HepG2 (cell line): ENCODE results near the gene LATS1. TPM values are rescaled to one million over a fixed set of nuclear protein-coding genes. Genes with fewer than 3 reads are reported as not detected.

Experiments used
- IKZF4 ChIP-seq: sonication (generic); formaldehyde crosslinking; IDR thresholded peaks from 2 replicates; pipeline ENCODE4 v1.5.1; 2020; ENCODE audit warnings: borderline replicate concordance, mild to moderate bottlenecking, low read depth, missing genetic modification reagents; ENCODE audit errors: not compliant biosample characterization
- NCOA5 ChIP-seq: sonication (generic); formaldehyde crosslinking; IDR thresholded peaks from 2 replicates; pipeline ENCODE4 v1.4.0; 2020; ENCODE audit warnings: missing genetic modification reagents
- TEAD3 ChIP-seq: optimal IDR thresholded peaks from 2 replicates; pipeline ENCODE3; 2016; ENCODE audit warnings: borderline replicate concordance
- ZNF30 ChIP-seq: sonication (generic); formaldehyde crosslinking; IDR thresholded peaks from 2 replicates; pipeline ENCODE4 v1.5.0; 2020; ENCODE audit warnings: mild to moderate bottlenecking, missing genetic modification reagents
- ZNF317 ChIP-seq: sonication (generic); formaldehyde crosslinking; IDR thresholded peaks from 2 replicates; pipeline ENCODE4 v1.5.0; 2020; ENCODE audit warnings: mild to moderate bottlenecking, missing genetic modification reagents
- ZNF326 ChIP-seq: sonication (generic); formaldehyde crosslinking; IDR thresholded peaks from 2 replicates; pipeline ENCODE4 v1.4.0; 2020; ENCODE audit warnings: missing genetic modification reagents, borderline replicate concordance
- ZNF460 ChIP-seq: sonication (generic); formaldehyde crosslinking; IDR thresholded peaks from 2 replicates; pipeline ENCODE4 v1.5.1; 2020; ENCODE audit warnings: missing genetic modification reagents, mild to moderate bottlenecking, borderline replicate concordance
- ZNF558 ChIP-seq: sonication (generic); formaldehyde crosslinking; IDR thresholded peaks from 2 replicates; pipeline ENCODE4 v1.9.0; 2022; ENCODE audit warnings: mild to moderate bottlenecking, missing genetic modification reagents, borderline replicate concordance
- ZNF7 ChIP-seq: IDR thresholded peaks from 2 replicates; pipeline ENCODE4 v1.6.1; 2016; ENCODE audit warnings: missing biosample characterization, missing genetic modification reagents
- ZZZ3 ChIP-seq: sonication (generic); formaldehyde crosslinking; IDR thresholded peaks from 2 replicates; pipeline ENCODE4 v1.4.0; 2020; ENCODE audit warnings: missing genetic modification reagents, mild to moderate bottlenecking, borderline replicate concordance
- polyA plus RNA-seq, 8 experiments: library from polyadenylated mRNA; depleted of rRNA in 3 of 8; stranded (reverse) in 7 of 8; unstranded in 1 of 8; fragments of >200 nt; fragmentation: Illumina TruSeq in 4 of 8; extraction: Trizol in 4 of 8; gene quantifications; 2 replicates each; pipeline versions ENCODE4 v1.2.1 to v1.2.3, GENCODE V29; 2011 to 2016; ENCODE audit warnings: low read depth in 4 of 8, missing spikeins in 1 of 8, mixed read lengths in 1 of 8; ENCODE audit not compliant: insufficient read depth in 1 of 8
- total RNA-seq, 5 experiments: library from RNA; depleted of rRNA; stranded (reverse); fragments of >200 nt; fragmentation: Illumina TruSeq; extraction: Trizol; gene quantifications; 2 replicates each; pipeline ENCODE4 v1.2.3, GENCODE V29; 2016; ENCODE audit warnings: low read depth in 1 of 5
- TF ChIP-seq, protein P1 (sequence below): sonication (generic); formaldehyde crosslinking; IDR thresholded peaks from 2 replicates; pipeline ENCODE4 v1.8.1; 2023; ENCODE audit warnings: mild to moderate bottlenecking, moderate library complexity, missing genetic modification reagents
- TF ChIP-seq, protein P2 (sequence below): sonication (generic); formaldehyde crosslinking; IDR thresholded peaks from 2 replicates; pipeline ENCODE4 v1.8.0; 2022; ENCODE audit warnings: low read depth, missing genetic modification reagents
- TF ChIP-seq, protein P3 (sequence below): sonication (generic); formaldehyde crosslinking; IDR thresholded peaks from 2 replicates; pipeline ENCODE4 v1.4.0; 2020; ENCODE audit warnings: missing genetic modification reagents
- TF ChIP-seq, protein P4 (sequence below): IDR thresholded peaks from 2 replicates; pipeline ENCODE4 v1.6.1; 2016; ENCODE audit warnings: missing compliant biosample characterization, missing genetic modification reagents, borderline replicate concordance
- TF ChIP-seq, protein P5 (sequence below): sonication (generic); formaldehyde crosslinking; IDR thresholded peaks from 2 replicates; pipeline ENCODE4; 2020; ENCODE audit warnings: missing genetic modification reagents, mild to moderate bottlenecking, borderline replicate concordance
- TF ChIP-seq, protein P6 (sequence below): sonication (generic); formaldehyde crosslinking; IDR thresholded peaks from 2 replicates; pipeline ENCODE4 v1.4.0; 2020; ENCODE audit warnings: mild to moderate bottlenecking, missing genetic modification reagents

LATS1 gene
- total and polyA plus RNA-seq, 2 of the 13 experiments (the other 11 are each of a cell fraction or from before 2014, with no cell fraction given): 9.9 to 12.6 TPM

DNA sequence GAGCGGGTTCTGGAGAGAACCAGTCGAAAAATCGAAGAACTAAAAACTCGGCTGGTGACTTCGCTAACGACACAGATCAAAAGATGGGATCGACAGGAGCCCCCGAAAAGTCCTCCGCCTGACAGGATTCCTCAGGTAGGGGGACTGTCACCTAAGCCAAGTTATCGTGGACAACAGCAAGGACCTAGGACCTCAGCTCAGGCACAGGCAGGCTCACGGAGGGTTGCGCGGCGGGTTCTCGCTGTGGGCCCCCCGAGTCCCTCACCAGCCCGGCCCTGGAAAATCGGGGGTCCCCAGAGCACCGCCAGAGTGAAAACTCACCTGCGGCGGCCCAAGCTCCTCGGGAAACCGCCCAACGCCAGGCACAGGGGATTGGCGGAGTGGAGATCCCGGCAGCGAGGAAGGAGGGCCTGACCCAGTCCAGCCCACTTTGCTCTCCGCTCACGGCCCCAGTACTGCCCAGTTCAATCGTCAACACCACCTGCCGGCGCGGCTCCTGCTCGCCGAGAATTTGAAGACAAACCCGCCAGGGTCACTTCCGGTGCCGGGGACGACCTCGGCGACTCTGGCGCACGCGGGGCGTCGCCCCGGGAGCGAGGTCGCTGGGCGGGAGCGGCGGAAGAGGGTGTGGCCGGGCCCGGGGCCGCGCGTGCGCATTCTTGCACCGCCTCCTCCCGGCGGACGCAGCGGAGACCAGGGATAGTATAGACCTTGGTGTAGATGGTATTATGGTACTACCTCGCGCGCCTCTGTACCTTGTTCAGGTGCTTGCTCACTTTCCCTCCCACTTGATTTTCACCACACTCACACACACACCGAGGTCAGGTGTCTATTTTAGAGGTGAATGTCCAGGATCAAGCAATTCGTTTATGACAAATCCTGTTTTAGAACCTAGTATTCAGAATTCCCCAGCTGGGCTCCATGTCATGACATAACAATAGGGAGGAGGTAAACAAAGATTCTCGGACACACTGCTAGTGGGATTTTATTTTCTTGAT, 69.5 kb downstream of the LATS1 start, which contains the start of gene KATNA1 (continued):
- TF ChIP-seq, protein P1, sequence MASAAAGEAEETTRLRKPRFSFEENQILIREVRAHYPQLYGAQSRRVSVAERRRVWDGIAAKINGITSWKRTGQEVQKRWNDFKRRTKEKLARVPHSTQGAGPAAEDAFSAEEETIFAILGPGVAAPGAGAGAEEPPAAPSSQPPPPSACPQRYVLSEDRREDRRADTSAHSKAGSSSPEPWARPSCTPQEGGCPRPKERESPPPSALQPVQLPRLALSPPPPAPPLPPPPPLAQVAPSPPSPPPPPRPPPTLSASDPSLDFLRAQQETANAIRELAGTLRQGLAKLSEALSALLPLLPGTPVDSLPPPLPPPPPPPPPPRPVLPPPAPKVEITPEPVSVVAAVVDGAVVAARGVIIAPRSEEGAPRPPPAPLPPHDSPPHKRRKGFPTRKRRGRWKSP (CRISPR knock-in tag): peak; percentile 98
- peak; percentile 5; the same call in 1 of the 2 replicates for TF ChIP-seq ZNF7
- TF ChIP-seq ZZZ3 (CRISPR knock-in tag): peak; percentile 93; the same call in 1 of the 2 replicates
- TF ChIP-seq, protein P2, sequence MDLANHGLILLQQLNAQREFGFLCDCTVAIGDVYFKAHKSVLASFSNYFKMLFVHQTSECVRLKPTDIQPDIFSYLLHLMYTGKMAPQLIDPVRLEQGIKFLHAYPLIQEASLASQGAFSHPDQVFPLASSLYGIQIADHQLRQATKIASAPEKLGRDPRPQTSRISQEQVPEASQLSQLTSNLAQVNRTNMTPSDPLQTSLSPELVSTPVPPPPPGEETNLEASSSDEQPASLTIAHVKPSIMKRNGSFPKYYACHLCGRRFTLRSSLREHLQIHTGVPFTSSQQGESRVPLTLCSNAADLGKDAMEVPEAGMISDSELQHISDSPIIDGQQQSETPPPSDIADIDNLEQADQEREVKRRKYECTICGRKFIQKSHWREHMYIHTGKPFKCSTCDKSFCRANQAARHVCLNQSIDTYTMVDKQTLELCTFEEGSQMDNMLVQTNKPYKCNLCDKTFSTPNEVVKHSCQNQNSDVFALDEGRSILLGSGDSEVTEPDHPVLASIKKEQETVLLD (CRISPR knock-in tag): peak; percentile 99
- TF ChIP-seq TEAD3 (CRISPR knock-in tag): peak; percentile 92
- peak; percentile 98 for TF ChIP-seq ZNF30 (CRISPR knock-in tag)
- TF ChIP-seq ZNF326 (CRISPR knock-in tag): no peak
- TF ChIP-seq, protein P3, sequence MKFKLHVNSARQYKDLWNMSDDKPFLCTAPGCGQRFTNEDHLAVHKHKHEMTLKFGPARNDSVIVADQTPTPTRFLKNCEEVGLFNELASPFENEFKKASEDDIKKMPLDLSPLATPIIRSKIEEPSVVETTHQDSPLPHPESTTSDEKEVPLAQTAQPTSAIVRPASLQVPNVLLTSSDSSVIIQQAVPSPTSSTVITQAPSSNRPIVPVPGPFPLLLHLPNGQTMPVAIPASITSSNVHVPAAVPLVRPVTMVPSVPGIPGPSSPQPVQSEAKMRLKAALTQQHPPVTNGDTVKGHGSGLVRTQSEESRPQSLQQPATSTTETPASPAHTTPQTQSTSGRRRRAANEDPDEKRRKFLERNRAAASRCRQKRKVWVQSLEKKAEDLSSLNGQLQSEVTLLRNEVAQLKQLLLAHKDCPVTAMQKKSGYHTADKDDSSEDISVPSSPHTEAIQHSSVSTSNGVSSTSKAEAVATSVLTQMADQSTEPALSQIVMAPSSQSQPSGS (CRISPR knock-in tag): peak; percentile 93
- TF ChIP-seq, protein P4, sequence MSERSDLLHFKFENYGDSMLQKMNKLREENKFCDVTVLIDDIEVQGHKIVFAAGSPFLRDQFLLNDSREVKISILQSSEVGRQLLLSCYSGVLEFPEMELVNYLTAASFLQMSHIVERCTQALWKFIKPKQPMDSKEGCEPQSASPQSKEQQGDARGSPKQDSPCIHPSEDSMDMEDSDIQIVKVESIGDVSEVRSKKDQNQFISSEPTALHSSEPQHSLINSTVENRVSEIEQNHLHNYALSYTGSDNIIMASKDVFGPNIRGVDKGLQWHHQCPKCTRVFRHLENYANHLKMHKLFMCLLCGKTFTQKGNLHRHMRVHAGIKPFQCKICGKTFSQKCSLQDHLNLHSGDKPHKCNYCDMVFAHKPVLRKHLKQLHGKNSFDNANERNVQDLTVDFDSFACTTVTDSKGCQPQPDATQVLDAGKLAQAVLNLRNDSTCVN (CRISPR knock-in tag): peak; percentile 96
- TF ChIP-seq, protein P5, sequence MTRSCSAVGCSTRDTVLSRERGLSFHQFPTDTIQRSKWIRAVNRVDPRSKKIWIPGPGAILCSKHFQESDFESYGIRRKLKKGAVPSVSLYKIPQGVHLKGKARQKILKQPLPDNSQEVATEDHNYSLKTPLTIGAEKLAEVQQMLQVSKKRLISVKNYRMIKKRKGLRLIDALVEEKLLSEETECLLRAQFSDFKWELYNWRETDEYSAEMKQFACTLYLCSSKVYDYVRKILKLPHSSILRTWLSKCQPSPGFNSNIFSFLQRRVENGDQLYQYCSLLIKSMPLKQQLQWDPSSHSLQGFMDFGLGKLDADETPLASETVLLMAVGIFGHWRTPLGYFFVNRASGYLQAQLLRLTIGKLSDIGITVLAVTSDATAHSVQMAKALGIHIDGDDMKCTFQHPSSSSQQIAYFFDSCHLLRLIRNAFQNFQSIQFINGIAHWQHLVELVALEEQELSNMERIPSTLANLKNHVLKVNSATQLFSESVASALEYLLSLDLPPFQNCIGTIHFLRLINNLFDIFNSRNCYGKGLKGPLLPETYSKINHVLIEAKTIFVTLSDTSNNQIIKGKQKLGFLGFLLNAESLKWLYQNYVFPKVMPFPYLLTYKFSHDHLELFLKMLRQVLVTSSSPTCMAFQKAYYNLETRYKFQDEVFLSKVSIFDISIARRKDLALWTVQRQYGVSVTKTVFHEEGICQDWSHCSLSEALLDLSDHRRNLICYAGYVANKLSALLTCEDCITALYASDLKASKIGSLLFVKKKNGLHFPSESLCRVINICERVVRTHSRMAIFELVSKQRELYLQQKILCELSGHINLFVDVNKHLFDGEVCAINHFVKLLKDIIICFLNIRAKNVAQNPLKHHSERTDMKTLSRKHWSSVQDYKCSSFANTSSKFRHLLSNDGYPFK (CRISPR knock-in tag): peak; percentile 85
- peak; percentile 67; the same call in 1 of the 2 replicates for TF ChIP-seq ZNF460 (CRISPR knock-in tag)
- TF ChIP-seq, protein P6, sequence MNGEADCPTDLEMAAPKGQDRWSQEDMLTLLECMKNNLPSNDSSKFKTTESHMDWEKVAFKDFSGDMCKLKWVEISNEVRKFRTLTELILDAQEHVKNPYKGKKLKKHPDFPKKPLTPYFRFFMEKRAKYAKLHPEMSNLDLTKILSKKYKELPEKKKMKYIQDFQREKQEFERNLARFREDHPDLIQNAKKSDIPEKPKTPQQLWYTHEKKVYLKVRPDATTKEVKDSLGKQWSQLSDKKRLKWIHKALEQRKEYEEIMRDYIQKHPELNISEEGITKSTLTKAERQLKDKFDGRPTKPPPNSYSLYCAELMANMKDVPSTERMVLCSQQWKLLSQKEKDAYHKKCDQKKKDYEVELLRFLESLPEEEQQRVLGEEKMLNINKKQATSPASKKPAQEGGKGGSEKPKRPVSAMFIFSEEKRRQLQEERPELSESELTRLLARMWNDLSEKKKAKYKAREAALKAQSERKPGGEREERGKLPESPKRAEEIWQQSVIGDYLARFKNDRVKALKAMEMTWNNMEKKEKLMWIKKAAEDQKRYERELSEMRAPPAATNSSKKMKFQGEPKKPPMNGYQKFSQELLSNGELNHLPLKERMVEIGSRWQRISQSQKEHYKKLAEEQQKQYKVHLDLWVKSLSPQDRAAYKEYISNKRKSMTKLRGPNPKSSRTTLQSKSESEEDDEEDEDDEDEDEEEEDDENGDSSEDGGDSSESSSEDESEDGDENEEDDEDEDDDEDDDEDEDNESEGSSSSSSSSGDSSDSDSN (CRISPR knock-in tag): peak; percentile 95
- TF ChIP-seq NCOA5: no peak
- peak; percentile 81 for TF ChIP-seq ZNF317 (CRISPR knock-in tag)
- peak; percentile 99 for TF ChIP-seq IKZF4 (CRISPR knock-in tag)
- peak; percentile 98; the same call in 1 of the 2 replicates for TF ChIP-seq ZNF558 (CRISPR knock-in tag)
